HCT116 (cell line): ENCODE results near the gene UBE2V1. TPM values are rescaled to one million over a fixed set of nuclear protein-coding genes. Genes with fewer than 3 reads are reported as not detected.

Experiments used
- ATAC-seq: fragments of 200-7000 bp; cut with Tn5 transposase; 2 replicates; pipeline ENCODE4 v1.9.1; 2020; ENCODE audit warnings: mild to moderate bottlenecking, moderate library complexity
- BruUV-seq: library from RNA; stranded (reverse); fragments of 400-500 nt; replicated peaks from 2 replicates; lab custom pipeline; 2021; lab: Mats Ljungman, UMichigan
- CTCF ChIA-PET: fragments of 300-600 bp; sonication (Branson Sonifier 250); formaldehyde crosslinking; loops from one replicate; lab custom pipeline; 2021; ENCODE audit warnings: antibody characterized with exemption; lab: Charles Lee
- POLR2A ChIA-PET: fragments of 300-600, 350-600 bp; sonication (Branson Sonifier 250); formaldehyde crosslinking; loops from one replicate; lab custom pipeline; 2021; ENCODE audit warnings: antibody characterized with exemption; lab: Charles Lee
- RAD21 ChIA-PET, 2 experiments: fragments of 300-600 bp; sonication (Branson Sonifier 250); formaldehyde crosslinking; loops; one replicate each; lab custom pipeline; 2023; ENCODE audit warnings: low total read pairs in 2 of 2; ENCODE audit not compliant: uncharacterized antibody in 2 of 2, unreplicated experiment in 2 of 2, low non-redundant PET in 1 of 2; lab: Charles Lee
- DNase-seq: peaks from one replicate; pipeline ENCODE4 v3.0.0-alpha.2; 2010; ENCODE audit warnings: low read depth, low spot score
- H2AFZ ChIP-seq: fragments of 200-600 bp; shearing (Covaris generic), sonication (generic); 2 replicates; pipeline ENCODE4 v1.6.1; 2017; ENCODE audit warnings: low read depth, mixed run types, mixed read lengths, antibody characterized with exemption, low read length; ENCODE audit not compliant: poor library complexity, severe bottlenecking
- H3K27ac ChIP-seq: 2 replicates; pipeline ENCODE4 v1.5.1; 2012; ENCODE audit warnings: low read depth, low read length
- H3K27me3 ChIP-seq: fragments of 200-600 bp; sonication (generic); 2 replicates; pipeline ENCODE4 v1.6.1; 2016; ENCODE audit warnings: mixed run types, low read length, mixed read lengths; ENCODE audit not compliant: insufficient read depth
- H3K36me3 ChIP-seq, 2 experiments: fragments of 200-500 bp in 1 of 2; fragments of 200-600 bp in 1 of 2; sonication (Bioruptor generic) in 1 of 2; sonication (generic) in 1 of 2; 2 replicates each; pipeline versions ENCODE4 v1.5.1 to v1.6.1; 2014 to 2016; ENCODE audit warnings: low read length in 2 of 2, inconsistent platforms in 1 of 2, mixed read lengths in 1 of 2, mixed run types in 1 of 2; ENCODE audit not compliant: insufficient read depth in 2 of 2, control insufficient read depth in 1 of 2
- H3K4me1 ChIP-seq, 2 experiments: fragments of 200-600 bp in 1 of 2; sonication (generic) in 1 of 2; 2 replicates each; pipeline versions ENCODE4 v1.5.1 to v1.6.1; 2012 to 2017; ENCODE audit warnings: low read length in 2 of 2, inconsistent platforms in 1 of 2, mild to moderate bottlenecking in 1 of 2, mixed read lengths in 1 of 2, mixed run types in 1 of 2, moderate library complexity in 1 of 2; ENCODE audit not compliant: insufficient read depth in 2 of 2, control insufficient read depth in 1 of 2
- H3K4me2 ChIP-seq: fragments of 200-600 bp; sonication (generic); 2 replicates; pipeline ENCODE4 v1.6.1; 2017; ENCODE audit warnings: mixed run types, low read length, mixed read lengths
- H3K4me3 ChIP-seq, 2 experiments: fragments of 200-600 bp in 1 of 2; sonication (generic) in 1 of 2; replicated peaks in 1 of 2; 2 replicates each; pipeline ENCODE4 v1.5.1; 2011 to 2016; ENCODE audit warnings: low read length in 2 of 2, control low read depth in 1 of 2, low read depth in 1 of 2, mild to moderate bottlenecking in 1 of 2, mixed read lengths in 1 of 2, mixed run types in 1 of 2
- H3K79me2 ChIP-seq: fragments of 200-600 bp; sonication (generic); 2 replicates; pipeline ENCODE4 v1.6.1; 2017; ENCODE audit warnings: mild to moderate bottlenecking, mixed run types, low read length, moderate library complexity, mixed read lengths; ENCODE audit not compliant: insufficient read depth
- H3K9ac ChIP-seq: fragments of 200-600 bp; sonication (generic); 2 replicates; pipeline ENCODE4 v1.6.1; 2016; ENCODE audit warnings: low read length, mixed read lengths
- H3K9me2 ChIP-seq: fragments of 200-600 bp; sonication (generic), shearing (Covaris generic); 2 replicates; pipeline ENCODE4 v1.6.1; 2017; ENCODE audit warnings: mixed run types, mild to moderate bottlenecking, moderate library complexity; ENCODE audit not compliant: insufficient read depth
- H3K9me3 ChIP-seq, 2 experiments: fragments of 200-500 bp in 1 of 2; fragments of 200-600 bp in 1 of 2; sonication (Bioruptor generic) in 1 of 2; sonication (generic) in 1 of 2; 2 replicates each; pipeline ENCODE4 v1.6.1; 2014 to 2017; ENCODE audit warnings: low read length in 2 of 2, mixed read lengths in 2 of 2, inconsistent platforms in 1 of 2, low read depth in 1 of 2, mild to moderate bottlenecking in 1 of 2, mixed run types in 1 of 2, moderate library complexity in 1 of 2; ENCODE audit not compliant: control insufficient read depth in 1 of 2, insufficient read depth in 1 of 2
- H4K20me1 ChIP-seq: fragments of 200-600 bp; sonication (generic), shearing (Covaris generic); 2 replicates; pipeline ENCODE4 v1.6.1; 2017; ENCODE audit warnings: mixed run types, mild to moderate bottlenecking, moderate library complexity; ENCODE audit not compliant: insufficient read depth
- CBX3 ChIP-seq: IDR thresholded peaks from 2 replicates; pipeline ENCODE4 v1.6.1; 2012; ENCODE audit warnings: low read depth
- CEBPB ChIP-seq: IDR thresholded peaks from 2 replicates; pipeline ENCODE4 v1.6.1; 2012; ENCODE audit warnings: low read depth
- EGR1 ChIP-seq: IDR thresholded peaks from 2 replicates; pipeline ENCODE4 v1.6.1; 2012; ENCODE audit warnings: low read depth
- ELF1 ChIP-seq: IDR thresholded peaks from 2 replicates; pipeline ENCODE4 v1.6.1; 2012; ENCODE audit warnings: low read depth, borderline replicate concordance
- EZH2 ChIP-seq: fragments of 200-600 bp; sonication (generic); IDR thresholded peaks from 2 replicates; pipeline ENCODE4 v1.6.1; 2017; ENCODE audit warnings: antibody characterized with exemption, mixed run types
- FOSL1 ChIP-seq: IDR thresholded peaks from 2 replicates; pipeline ENCODE4 v1.6.1; 2012; ENCODE audit warnings: low read depth
- POLR2A ChIP-seq: IDR thresholded peaks from 2 replicates; pipeline ENCODE4 v1.7.0; 2011; ENCODE audit warnings: borderline replicate concordance; ENCODE audit not compliant: insufficient read depth, insufficient read length; ENCODE audit errors: extremely low read depth
- SIN3A ChIP-seq: IDR thresholded peaks from 2 replicates; pipeline ENCODE4 v1.6.1; 2012; ENCODE audit warnings: low read depth
- SP1 ChIP-seq: IDR thresholded peaks from 2 replicates; pipeline ENCODE4 v1.6.1; 2012; ENCODE audit warnings: low read depth
- SRF ChIP-seq: IDR thresholded peaks from 2 replicates; pipeline ENCODE4 v1.6.1; 2012; ENCODE audit warnings: low read depth
- YY1 ChIP-seq: IDR thresholded peaks from 2 replicates; pipeline ENCODE4 v1.6.1; 2011; ENCODE audit warnings: low read length, low read depth, moderate library complexity, mild to moderate bottlenecking; ENCODE audit not compliant: insufficient replicate concordance; ENCODE audit errors: extremely low read depth
- ZFX ChIP-seq: fragments of 450-650 bp; IDR thresholded peaks from 2 replicates; pipeline ENCODE4 v1.6.1; 2017
- intact Hi-C: fragments of 100-400 bp; cut with micrococcal nuclease; formaldehyde crosslinking; loops from 2 replicates; pipeline ENCODE4 v1.10.0; 2022
- total RNA-seq: library from RNA; stranded (reverse); gene quantifications from one replicate; pipeline ENCODE4 v1.2.1, GENCODE V29; 2021; ENCODE audit not compliant: unreplicated experiment
- TF ChIP-seq, protein P1 (sequence below): IDR thresholded peaks from 2 replicates; pipeline ENCODE4 v1.6.1; 2012
- TF ChIP-seq, protein P2 (sequence below), 3 experiments: fragments of 200-600 bp in 1 of 3; sonication (generic) in 1 of 3; IDR thresholded peaks in 2 of 3; conservative IDR thresholded peaks in 1 of 3; 2 replicates each; pipeline ENCODE4 v1.5.1; 2012 to 2017; ENCODE audit warnings: low read depth in 2 of 3, low read length in 2 of 3, antibody characterized with exemption in 1 of 3, borderline replicate concordance in 1 of 3, control low read depth in 1 of 3, mild to moderate bottlenecking in 1 of 3, mixed read lengths in 1 of 3, mixed run types in 1 of 3, moderate library complexity in 1 of 3; ENCODE audit not compliant: insufficient read depth in 1 of 3
- TF ChIP-seq, protein P3 (sequence below): IDR thresholded peaks from 2 replicates; pipeline ENCODE4 v1.6.1; 2011; ENCODE audit warnings: mild to moderate bottlenecking, low read length, moderate library complexity; ENCODE audit not compliant: insufficient replicate concordance; ENCODE audit errors: extremely low read depth
- TF ChIP-seq, protein P4 (sequence below): IDR thresholded peaks from 2 replicates; pipeline ENCODE4 v1.6.1; 2012

UBE2V1 gene
- total RNA-seq, 1 experiment from 2014 or later: 114 TPM

GRCh38 chr20:50141018-50141675, 28.2 kb upstream of the UBE2V1 start:
- Histone ChIP-seq H3K4me3 (no peak overlapping the region), H3K27ac (no peak overlapping the region), H3K9me2 (no peaks in the 10 kb centered on the region), H3K4me1 (peaks cover 28 to 63% of the 10 kb centered on the region in 2 experiments), H3K79me2 (peaks cover 90% of the 10 kb centered on the region), H3K36me3 (peaks cover 30 to 34% of the 10 kb centered on the region in 2 experiments), H4K20me1 (no peaks in the 10 kb centered on the region), H2AFZ (no peak overlapping the region), H3K9ac (no peak overlapping the region), H3K27me3 (no peaks in the 10 kb centered on the region), H3K9me3 (no peaks in the 10 kb centered on the region), H3K4me2 (no peak overlapping the region)
- ATAC-seq (no peak), DNase-seq (no peak)
- POLR2A ChIA-PET: no interaction called here
- RAD21 ChIA-PET: no interaction called here
- intact Hi-C loops: no loop called here
- no peak for TF ChIP-seq ZFX
- TF ChIP-seq CBX3: no peak
- TF ChIP-seq POLR2A: no peak
- TF ChIP-seq SP1: no peak
- TF ChIP-seq CEBPB: no peak
- TF ChIP-seq EGR1: no peak
- TF ChIP-seq EZH2: no peak
- TF ChIP-seq, protein P1, sequence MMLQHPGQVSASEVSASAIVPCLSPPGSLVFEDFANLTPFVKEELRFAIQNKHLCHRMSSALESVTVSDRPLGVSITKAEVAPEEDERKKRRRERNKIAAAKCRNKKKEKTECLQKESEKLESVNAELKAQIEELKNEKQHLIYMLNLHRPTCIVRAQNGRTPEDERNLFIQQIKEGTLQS: no peak
- no peak for TF ChIP-seq FOSL1
- no TSS peak for BruUV-seq
- CTCF ChIA-PET: no interaction called here

- DNase-seq: no peak
- Histone ChIP-seq H4K20me1 (no peaks in the 10 kb centered on the region), H3K4me3 (no peak overlapping the region), H3K27me3 (no peaks in the 10 kb centered on the region), H3K9me2 (no peaks in the 10 kb centered on the region), H3K4me1 (peaks cover 28 to 62% of the 10 kb centered on the region in 2 experiments), H3K79me2 (peaks cover 90% of the 10 kb centered on the region), H3K9ac (no peak overlapping the region), H3K9me3 (no peaks in the 10 kb centered on the region), H3K4me2 (no peak overlapping the region), H3K27ac (no peak overlapping the region; the same call in 1 of the 2 replicates), H3K36me3 (peaks cover 30 to 34% of the 10 kb centered on the region in 2 experiments), H2AFZ (no peak overlapping the region)
- intact Hi-C loops: no loop called here
- ChIA-PET CTCF (no interaction called here), RAD21 (no interaction called here), POLR2A (no interaction called here)
- no peak for ATAC-seq
- no TSS peak for BruUV-seq
- TF ChIP-seq, protein P2, sequence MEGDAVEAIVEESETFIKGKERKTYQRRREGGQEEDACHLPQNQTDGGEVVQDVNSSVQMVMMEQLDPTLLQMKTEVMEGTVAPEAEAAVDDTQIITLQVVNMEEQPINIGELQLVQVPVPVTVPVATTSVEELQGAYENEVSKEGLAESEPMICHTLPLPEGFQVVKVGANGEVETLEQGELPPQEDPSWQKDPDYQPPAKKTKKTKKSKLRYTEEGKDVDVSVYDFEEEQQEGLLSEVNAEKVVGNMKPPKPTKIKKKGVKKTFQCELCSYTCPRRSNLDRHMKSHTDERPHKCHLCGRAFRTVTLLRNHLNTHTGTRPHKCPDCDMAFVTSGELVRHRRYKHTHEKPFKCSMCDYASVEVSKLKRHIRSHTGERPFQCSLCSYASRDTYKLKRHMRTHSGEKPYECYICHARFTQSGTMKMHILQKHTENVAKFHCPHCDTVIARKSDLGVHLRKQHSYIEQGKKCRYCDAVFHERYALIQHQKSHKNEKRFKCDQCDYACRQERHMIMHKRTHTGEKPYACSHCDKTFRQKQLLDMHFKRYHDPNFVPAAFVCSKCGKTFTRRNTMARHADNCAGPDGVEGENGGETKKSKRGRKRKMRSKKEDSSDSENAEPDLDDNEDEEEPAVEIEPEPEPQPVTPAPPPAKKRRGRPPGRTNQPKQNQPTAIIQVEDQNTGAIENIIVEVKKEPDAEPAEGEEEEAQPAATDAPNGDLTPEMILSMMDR (IDR thresholded peaks at IDR 0.05 in 2 of 3, conservative IDR thresholded peaks at IDR 0.05 in 1 of 3; ENCODE audit: borderline replicate concordance in 1 of 3, insufficient read depth in 1 of 3, low read depth in 2 of 3, low read length in 2 of 3): no peak
- TF ChIP-seq YY1: no peak
- TF ChIP-seq CEBPB: no peak
- TF ChIP-seq EGR1: no peak
- no peak for TF ChIP-seq SIN3A
- no peak for TF ChIP-seq SP1
- no peak for TF ChIP-seq EZH2
- no peak for TF ChIP-seq FOSL1
- no peak for TF ChIP-seq ELF1
- TF ChIP-seq SRF: no peak
- TF ChIP-seq, protein P3, sequence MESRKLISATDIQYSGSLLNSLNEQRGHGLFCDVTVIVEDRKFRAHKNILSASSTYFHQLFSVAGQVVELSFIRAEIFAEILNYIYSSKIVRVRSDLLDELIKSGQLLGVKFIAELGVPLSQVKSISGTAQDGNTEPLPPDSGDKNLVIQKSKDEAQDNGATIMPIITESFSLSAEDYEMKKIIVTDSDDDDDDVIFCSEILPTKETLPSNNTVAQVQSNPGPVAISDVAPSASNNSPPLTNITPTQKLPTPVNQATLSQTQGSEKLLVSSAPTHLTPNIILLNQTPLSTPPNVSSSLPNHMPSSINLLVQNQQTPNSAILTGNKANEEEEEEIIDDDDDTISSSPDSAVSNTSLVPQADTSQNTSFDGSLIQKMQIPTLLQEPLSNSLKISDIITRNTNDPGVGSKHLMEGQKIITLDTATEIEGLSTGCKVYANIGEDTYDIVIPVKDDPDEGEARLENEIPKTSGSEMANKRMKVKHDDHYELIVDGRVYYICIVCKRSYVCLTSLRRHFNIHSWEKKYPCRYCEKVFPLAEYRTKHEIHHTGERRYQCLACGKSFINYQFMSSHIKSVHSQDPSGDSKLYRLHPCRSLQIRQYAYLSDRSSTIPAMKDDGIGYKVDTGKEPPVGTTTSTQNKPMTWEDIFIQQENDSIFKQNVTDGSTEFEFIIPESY: no peak
- TF ChIP-seq, protein P4, sequence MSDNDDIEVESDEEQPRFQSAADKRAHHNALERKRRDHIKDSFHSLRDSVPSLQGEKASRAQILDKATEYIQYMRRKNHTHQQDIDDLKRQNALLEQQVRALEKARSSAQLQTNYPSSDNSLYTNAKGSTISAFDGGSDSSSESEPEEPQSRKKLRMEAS: no peak
Observed at GRCh38 chr20:50140339-50140859, 27.4 kb upstream of the UBE2V1 start.
